HEK293T (cell line): ENCODE results near the gene KCNN4.

Source experiments
- ARNT ChIP-seq: fragments of 450-650 bp; IDR thresholded peaks from 2 replicates; pipeline ENCODE4 v1.6.1; 2017; ENCODE audit warnings: mild to moderate bottlenecking
- ELF4 ChIP-seq: fragments of 450-650 bp; IDR thresholded peaks from 2 replicates; pipeline ENCODE4 v1.6.1; 2017; ENCODE audit warnings: antibody characterized with exemption
- FOXA1 ChIP-seq: fragments of 450-650 bp; IDR thresholded peaks from 2 replicates; pipeline ENCODE4 v1.6.1; 2016; ENCODE audit warnings: mild to moderate bottlenecking
- FOXK2 ChIP-seq: fragments of 450-650 bp; IDR thresholded peaks from 2 replicates; pipeline ENCODE4 v1.6.1; 2016; ENCODE audit warnings: mild to moderate bottlenecking
- FOXM1 ChIP-seq: fragments of 450-650 bp; IDR thresholded peaks from 2 replicates; pipeline ENCODE4 v1.6.1; 2017; ENCODE audit warnings: mild to moderate bottlenecking, borderline replicate concordance
- HDGF ChIP-seq: fragments of 450-650 bp; IDR thresholded peaks from 2 replicates; pipeline ENCODE4 v1.6.1; 2017; ENCODE audit warnings: antibody characterized with exemption, borderline replicate concordance
- LEF1 ChIP-seq: fragments of 450-650 bp; IDR thresholded peaks from 2 replicates; pipeline ENCODE4 v1.6.1; 2017; ENCODE audit warnings: mild to moderate bottlenecking, borderline replicate concordance
- SP1 ChIP-seq: fragments of 450-650 bp; IDR thresholded peaks from 2 replicates; pipeline ENCODE4 v1.6.1; 2017

- TF ChIP-seq ELF4 (no peak), SP1 (no peak), FOXA1 (no peak), LEF1 (no peak), FOXM1 (no peak), HDGF (no peak), ARNT (no peak), FOXK2 (no peak)
Observed at GRCh38 chr19:43814663-43815352, 34.0 kb upstream of the KCNN4 start.
